ENCODE measurements around the gene SPTLC3.

Gene SPTLC3

DNA sequence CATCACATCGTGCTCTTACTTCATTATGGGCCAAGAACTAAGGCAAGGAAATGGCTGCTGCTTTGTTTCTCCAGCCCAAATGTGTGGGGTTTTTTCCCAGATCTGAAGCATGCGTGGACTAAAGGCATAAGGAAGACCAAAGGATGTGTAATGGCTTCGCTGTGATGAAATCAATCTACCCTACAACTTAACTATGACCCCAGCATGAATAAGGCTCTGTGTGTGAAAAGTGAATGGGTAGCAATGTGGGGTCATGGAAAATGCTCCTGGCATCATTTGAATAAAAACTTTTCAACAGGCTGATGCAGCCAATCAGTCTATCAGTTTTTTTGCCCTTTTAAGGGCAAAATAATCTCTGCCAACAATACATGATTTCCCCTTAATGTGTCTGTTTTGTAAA is 162.0 kb downstream of the SPTLC3 start:
- no peak for TF ChIP-seq CTCF (IDR thresholded peaks at IDR 0.05; ENCODE audit: borderline replicate concordance, insufficient read depth, low read depth, low read length)

GRCh38 chr20:13173201-13173600 is 164.4 kb downstream of the SPTLC3 start:
- TF ChIP-seq CTCF (IDR thresholded peaks at IDR 0.05; ENCODE audit: borderline replicate concordance, insufficient read depth, low read depth, low read length): no peak
- no peak overlapping the region for H3K4me3 ChIP-seq (ENCODE audit: low read depth, low read length)

More for the DNA sequence above, 162.0 kb downstream of the SPTLC3 start:
- H3K4me3 ChIP-seq (ENCODE audit: low read depth, low read length): no peak overlapping the region

DNA sequence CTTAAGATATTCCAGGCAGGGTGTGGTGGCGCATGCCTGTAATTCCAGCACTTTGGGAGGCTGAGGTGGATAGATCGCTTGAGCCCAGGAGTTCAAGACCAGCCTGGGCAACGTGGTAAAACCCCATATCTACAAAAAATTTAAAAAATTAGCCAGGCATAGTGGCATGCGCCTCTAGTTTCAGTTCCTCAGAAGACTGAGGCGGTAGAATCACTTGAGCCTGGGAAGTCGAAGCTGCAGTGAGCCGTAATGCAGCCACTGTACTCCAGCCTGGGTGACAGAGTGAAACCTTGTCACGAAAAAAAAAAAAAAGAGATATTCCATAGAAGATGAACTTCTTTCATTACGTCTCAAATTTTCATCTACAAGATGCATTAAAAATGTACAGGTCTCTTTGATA is 165.6 kb downstream of the SPTLC3 start:
- no peak for TF ChIP-seq CTCF (IDR thresholded peaks at IDR 0.05; ENCODE audit: borderline replicate concordance, insufficient read depth, low read depth, low read length)
- H3K4me3 ChIP-seq (ENCODE audit: low read depth, low read length): no peak overlapping the region

- no peak for TF ChIP-seq CTCF (IDR thresholded peaks at IDR 0.05; ENCODE audit: borderline replicate concordance, insufficient read depth, low read depth, low read length)
- no peak overlapping the region for H3K4me3 ChIP-seq (ENCODE audit: low read depth, low read length)
Measured at GRCh38 chr20:13180986-13181889, 172.5 kb downstream of the SPTLC3 start.

DNA sequence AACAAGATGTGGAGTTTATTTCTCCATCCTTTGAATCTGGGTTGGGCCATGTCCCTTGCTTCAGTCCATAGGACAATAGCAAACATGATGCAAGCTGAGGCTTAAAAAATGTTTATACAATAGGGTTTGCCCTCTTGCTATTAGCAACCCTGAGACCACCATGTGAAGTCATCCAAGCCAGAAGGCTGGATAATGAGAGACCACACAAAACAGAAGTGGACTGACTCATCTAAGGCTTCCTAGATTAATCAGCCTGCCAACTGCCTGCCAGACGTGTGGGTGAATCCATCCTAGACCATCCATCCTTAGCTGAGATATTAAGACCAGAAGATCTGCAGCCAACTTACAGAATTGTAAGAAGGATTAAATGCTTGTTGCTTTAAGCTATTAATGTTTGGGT is 174.2 kb downstream of the SPTLC3 start:
- no peak for TF ChIP-seq CTCF (IDR thresholded peaks at IDR 0.05; ENCODE audit: borderline replicate concordance, insufficient read depth, low read depth, low read length)
- no peak overlapping the region for H3K4me3 ChIP-seq (ENCODE audit: low read depth, low read length)

- no peak for TF ChIP-seq CTCF (IDR thresholded peaks at IDR 0.05; ENCODE audit: borderline replicate concordance, insufficient read depth, low read depth, low read length)
- no peak overlapping the region for H3K4me3 ChIP-seq (ENCODE audit: low read depth, low read length)
Measured at GRCh38 chr20:13186043-13186774, 177.4 kb downstream of the SPTLC3 start.

Data from GM12875 (cell line).